ENCODE measurements around the gene RABGAP1L. TPM values are rescaled to one million over a fixed set of nuclear protein-coding genes. Genes with fewer than 3 reads are reported as not detected.

Gene RABGAP1L
- polyA plus RNA-seq, 1 donor (not counting 4 experiments of a cell fraction or from before 2014, with no cell fraction given): 24.2 TPM

DNA sequence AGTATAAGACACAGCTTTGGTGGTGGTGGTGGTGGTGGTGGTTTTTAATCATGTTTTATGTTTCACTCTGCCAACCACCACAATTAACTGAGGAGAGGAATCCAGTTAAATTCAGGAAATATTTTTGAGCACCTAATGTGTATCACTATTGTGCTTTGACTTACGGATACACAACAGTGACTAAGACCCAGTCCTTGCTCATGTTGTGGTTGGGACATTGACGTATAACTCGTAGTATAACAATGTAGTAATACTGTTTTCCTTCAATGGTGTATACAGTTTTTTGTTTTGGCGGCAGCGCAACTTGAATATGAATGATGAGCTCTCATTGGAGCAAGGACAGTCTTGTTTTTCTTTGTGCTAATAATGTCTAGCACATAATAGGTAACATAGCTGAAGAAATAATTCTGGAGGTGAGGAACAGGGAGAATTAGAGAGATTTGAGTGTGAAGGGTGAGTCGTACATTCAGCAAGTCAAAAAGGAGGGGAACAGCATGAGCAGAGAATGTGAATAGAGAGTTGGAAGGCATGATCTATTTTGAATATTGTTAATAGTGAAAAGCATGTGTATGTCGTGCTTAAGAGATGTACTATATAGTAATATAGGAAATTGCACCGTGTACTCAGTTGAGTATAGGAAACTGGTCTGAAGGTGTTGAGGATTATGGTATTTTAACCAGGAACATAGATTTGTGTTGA is 845.9 kb downstream of the RABGAP1L start:
- Histone ChIP-seq H3K9ac (ENCODE audit: control insufficient read depth, extremely low read depth, insufficient read depth, low read length) (no peak overlapping the region), H3K4me3 (ENCODE audit: control insufficient read depth in 2 of 3, extremely low read depth in 1 of 3, insufficient read depth in 2 of 3, low read depth in 1 of 3, low read length in 3 of 3) (no peak overlapping the region), H3K4me2 (ENCODE audit: control insufficient read depth, extremely low read depth, insufficient read depth, low read depth, low read length) (no peak overlapping the region), H4K20me1 (ENCODE audit: control insufficient read depth, extremely low read depth, insufficient read depth, low read length) (no peaks in the 10 kb centered on the region), H3K9me3 (ENCODE audit: control insufficient read depth, low read depth, low read length) (no peaks in the 10 kb centered on the region), H3K9me1 (ENCODE audit: control insufficient read depth, extremely low read depth, insufficient read depth, low read length) (no peaks in the 10 kb centered on the region), H3K4me1 (ENCODE audit: control insufficient read depth, extremely low read depth, insufficient read depth, low read length) (peaks cover 17% of the 10 kb centered on the region), H3K27ac (ENCODE audit: control insufficient read depth, insufficient read depth, low read length) (no peak overlapping the region), H2AFZ (ENCODE audit: control insufficient read depth, low read length) (no peak overlapping the region), H3K36me3 (ENCODE audit: control insufficient read depth in 2 of 2, extremely low read depth in 1 of 2, insufficient read depth in 2 of 2, low read length in 2 of 2) (peaks cover 5 to 21% of the 10 kb centered on the region in 2 experiments), H3K79me2 (ENCODE audit: control insufficient read depth, insufficient read depth, low read length) (peaks cover 78% of the 10 kb centered on the region), H3K27me3 (ENCODE audit: control insufficient read depth, extremely low read depth, insufficient read depth, low read length) (no peaks in the 10 kb centered on the region)
- DNase-seq (ENCODE audit: low read depth, low spot score) (no peak), FAIRE-seq (no peak)
- TF ChIP-seq, protein P1, sequence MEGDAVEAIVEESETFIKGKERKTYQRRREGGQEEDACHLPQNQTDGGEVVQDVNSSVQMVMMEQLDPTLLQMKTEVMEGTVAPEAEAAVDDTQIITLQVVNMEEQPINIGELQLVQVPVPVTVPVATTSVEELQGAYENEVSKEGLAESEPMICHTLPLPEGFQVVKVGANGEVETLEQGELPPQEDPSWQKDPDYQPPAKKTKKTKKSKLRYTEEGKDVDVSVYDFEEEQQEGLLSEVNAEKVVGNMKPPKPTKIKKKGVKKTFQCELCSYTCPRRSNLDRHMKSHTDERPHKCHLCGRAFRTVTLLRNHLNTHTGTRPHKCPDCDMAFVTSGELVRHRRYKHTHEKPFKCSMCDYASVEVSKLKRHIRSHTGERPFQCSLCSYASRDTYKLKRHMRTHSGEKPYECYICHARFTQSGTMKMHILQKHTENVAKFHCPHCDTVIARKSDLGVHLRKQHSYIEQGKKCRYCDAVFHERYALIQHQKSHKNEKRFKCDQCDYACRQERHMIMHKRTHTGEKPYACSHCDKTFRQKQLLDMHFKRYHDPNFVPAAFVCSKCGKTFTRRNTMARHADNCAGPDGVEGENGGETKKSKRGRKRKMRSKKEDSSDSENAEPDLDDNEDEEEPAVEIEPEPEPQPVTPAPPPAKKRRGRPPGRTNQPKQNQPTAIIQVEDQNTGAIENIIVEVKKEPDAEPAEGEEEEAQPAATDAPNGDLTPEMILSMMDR (optimal IDR thresholded peaks at IDR 0.05 in 1 of 3, IDR thresholded peaks at IDR 0.05 in 1 of 3, conservative IDR thresholded peaks at IDR 0.05 in 1 of 3; ENCODE audit: extremely low read depth in 1 of 3, insufficient read depth in 2 of 3, low read length in 3 of 3): no peak
- no peak for TF ChIP-seq EZH2 (IDR thresholded peaks at IDR 0.05; ENCODE audit: low read length)
- dilution Hi-C loops (cut with MboI; ENCODE audit: extremely low pct_ligation_motif_present, low sequenced_read_pairs): no loop called here

DNA sequence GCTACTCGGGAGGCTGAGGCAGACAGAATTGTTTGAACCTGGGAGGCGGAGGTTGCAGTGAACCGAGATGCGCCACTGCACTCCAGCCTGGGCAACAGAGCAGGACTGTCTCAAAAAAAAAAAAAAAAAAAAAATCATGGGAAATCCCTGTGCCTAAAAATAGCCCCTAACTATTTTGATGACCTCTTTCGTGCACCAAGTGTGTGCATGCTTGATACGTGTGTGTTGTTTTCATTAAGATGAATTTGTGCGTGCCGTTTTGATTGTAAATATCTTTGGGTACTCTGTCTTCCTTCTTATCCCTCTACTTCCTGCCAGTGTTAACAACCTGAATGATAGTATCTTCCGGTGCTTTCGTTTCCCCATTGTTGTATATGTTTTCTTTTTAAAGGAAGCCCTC is 850.2 kb downstream of the RABGAP1L start:
- no peak for FAIRE-seq
- Histone ChIP-seq H2AFZ (ENCODE audit: control insufficient read depth, low read length) (no peak overlapping the region), H3K27me3 (ENCODE audit: control insufficient read depth, extremely low read depth, insufficient read depth, low read length) (no peaks in the 10 kb centered on the region), H3K4me2 (ENCODE audit: control insufficient read depth, extremely low read depth, insufficient read depth, low read depth, low read length) (no peak overlapping the region), H3K27ac (ENCODE audit: control insufficient read depth, insufficient read depth, low read length) (no peak overlapping the region), H3K79me2 (ENCODE audit: control insufficient read depth, insufficient read depth, low read length) (peaks cover 36% of the 10 kb centered on the region), H3K9me3 (ENCODE audit: control insufficient read depth, low read depth, low read length) (no peaks in the 10 kb centered on the region), H3K9ac (ENCODE audit: control insufficient read depth, extremely low read depth, insufficient read depth, low read length) (no peak overlapping the region), H3K4me3 (ENCODE audit: control insufficient read depth in 2 of 3, extremely low read depth in 1 of 3, insufficient read depth in 2 of 3, low read depth in 1 of 3, low read length in 3 of 3) (no peak overlapping the region), H3K4me1 (ENCODE audit: control insufficient read depth, extremely low read depth, insufficient read depth, low read length) (no peaks in the 10 kb centered on the region), H3K9me1 (ENCODE audit: control insufficient read depth, extremely low read depth, insufficient read depth, low read length) (no peaks in the 10 kb centered on the region), H3K36me3 (ENCODE audit: control insufficient read depth in 2 of 2, extremely low read depth in 1 of 2, insufficient read depth in 2 of 2, low read length in 2 of 2) (peaks cover 11 to 25% of the 10 kb centered on the region in 2 experiments), H4K20me1 (ENCODE audit: control insufficient read depth, extremely low read depth, insufficient read depth, low read length) (no peaks in the 10 kb centered on the region)
- TF ChIP-seq EZH2 (IDR thresholded peaks at IDR 0.05; ENCODE audit: low read length): no peak
- TF ChIP-seq, protein P1 (optimal IDR thresholded peaks at IDR 0.05 in 1 of 3, IDR thresholded peaks at IDR 0.05 in 1 of 3, conservative IDR thresholded peaks at IDR 0.05 in 1 of 3; ENCODE audit: extremely low read depth in 1 of 3, insufficient read depth in 2 of 3, low read length in 3 of 3): no peak
- dilution Hi-C loops (cut with MboI; ENCODE audit: extremely low pct_ligation_motif_present, low sequenced_read_pairs): no loop called here
- DNase-seq (ENCODE audit: low read depth, low spot score): no peak

All from keratinocyte (primary cell).